HS-5 (cell line): ENCODE data around the gene WDPCP.
"Not testable (repeated sequence)": the region's sequence is repeated elsewhere in the genome, so short reads cannot be mapped to it uniquely, and the experiment has no call there.

Experiments used
- DNase-seq: peaks from one replicate; pipeline ENCODE4 v3.0.0-alpha.2; 2012; ENCODE audit warnings: low read depth

The WDPCP gene

DNA sequence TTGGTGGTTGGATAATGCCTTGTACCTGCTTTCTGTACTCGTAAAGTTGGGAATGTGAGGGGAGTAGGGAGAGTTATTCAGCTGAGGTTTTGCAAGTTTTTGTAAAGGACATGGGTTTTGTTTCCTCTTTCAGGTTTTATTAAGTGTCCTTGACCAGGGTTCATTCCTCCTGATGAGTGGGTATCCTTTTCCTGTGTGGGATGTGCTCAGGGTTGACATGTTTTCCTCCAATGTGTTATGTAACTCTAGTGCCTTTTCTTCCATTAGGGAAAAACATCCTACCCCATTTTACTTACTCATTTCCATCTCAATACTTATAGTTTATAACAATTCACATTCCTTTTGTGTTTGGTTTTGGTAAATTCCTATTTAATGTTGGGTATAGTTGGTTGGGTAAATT is 489.2 kb downstream of the WDPCP start:
- no peak for DNase-seq

DNA sequence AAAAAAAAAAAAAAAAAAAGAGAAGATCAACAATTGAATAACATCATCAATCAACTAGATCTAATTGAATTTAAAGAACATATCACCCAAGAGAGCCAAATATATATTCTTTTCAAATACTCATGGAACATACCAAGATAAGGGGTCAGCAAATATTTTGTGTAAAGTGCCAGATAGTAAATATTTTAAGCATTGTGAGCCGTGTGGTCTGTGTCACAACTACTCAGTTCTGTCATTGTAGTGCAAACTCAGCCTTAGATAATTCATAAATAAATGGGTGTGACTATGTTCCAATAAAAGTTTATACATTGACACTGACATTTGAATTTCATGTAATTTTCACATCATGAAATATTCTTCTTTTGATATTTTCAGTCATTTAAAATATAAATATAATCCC is 491.8 kb downstream of the WDPCP start:
- DNase-seq: no peak

DNA sequence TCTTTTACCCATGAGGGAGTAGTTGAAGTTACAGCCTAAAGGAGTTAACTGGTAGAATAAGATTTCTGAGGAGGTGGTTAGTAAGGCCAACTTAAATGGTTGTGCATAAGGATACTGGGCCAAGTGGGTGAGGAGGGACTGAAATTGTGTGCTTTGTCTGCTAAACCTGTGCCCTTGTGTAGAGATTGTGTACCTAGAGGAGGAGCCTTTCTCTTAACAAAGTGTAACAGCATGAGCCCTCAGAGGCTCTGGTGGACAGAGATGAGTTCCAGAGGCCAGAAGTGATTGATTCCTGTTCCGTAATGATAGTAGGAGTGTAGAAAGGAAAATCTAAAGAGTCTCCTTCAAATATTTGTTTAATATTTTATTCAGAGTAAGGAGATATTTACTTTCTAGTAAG is 494.8 kb downstream of the WDPCP start:
- DNase-seq: no peak

DNA sequence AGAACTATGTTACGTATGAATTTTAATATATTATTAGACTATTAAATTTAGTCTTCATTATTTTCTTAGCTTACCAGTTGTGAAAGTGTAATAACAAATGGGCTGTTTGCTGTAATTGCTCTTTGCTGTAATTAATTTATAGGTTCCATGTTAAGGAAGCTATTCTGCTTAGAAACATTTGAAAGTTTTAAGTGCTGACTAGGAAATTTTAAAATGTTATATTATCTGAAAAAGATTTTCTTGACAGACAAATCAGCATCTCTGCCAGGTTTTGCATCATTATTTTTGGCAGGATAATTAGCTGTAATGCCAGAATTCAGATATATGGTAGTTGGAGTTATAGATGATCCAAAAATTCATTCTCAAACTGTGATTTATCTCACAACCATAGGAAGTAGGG is 495.4 kb downstream of the WDPCP start:
- no peak for DNase-seq

DNA sequence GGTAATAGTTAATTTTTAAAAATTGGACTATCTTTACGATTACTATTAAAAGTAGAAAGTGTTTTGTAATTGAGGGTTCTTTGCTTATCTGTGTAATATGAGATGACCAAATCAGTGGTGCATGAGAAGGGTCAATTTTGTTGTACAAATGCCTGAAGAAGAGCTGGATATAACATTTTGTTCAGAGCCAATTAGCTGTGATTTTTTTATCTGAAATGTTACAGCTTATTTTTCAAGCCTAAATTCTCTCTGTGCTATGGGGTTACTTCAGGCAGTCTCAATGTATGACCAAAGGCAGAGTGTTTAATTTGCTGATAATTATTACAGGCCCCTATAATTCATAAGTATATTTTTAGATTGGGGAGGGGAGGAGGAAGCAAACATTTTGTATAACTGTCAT is 495.9 kb downstream of the WDPCP start:
- no peak for DNase-seq

DNA sequence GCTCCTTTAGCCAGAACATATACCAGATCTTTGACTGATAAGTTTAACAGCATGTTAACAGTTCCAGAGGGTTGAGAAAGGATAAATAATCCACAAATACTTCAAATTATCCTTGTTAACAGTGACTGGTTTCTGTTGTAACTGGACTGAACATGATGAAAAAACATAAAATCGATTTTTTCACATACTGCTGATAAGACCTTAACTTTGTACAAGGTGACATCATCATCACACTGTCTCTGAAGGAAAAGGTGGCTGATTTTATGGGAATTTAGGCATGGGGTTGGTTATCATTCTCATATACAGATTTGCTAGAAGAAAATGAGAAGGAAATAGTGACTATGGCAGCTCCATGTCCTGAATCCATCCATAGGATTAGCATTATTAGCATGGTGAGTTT is 501.6 kb downstream of the WDPCP start:
- DNase-seq: no peak

DNA sequence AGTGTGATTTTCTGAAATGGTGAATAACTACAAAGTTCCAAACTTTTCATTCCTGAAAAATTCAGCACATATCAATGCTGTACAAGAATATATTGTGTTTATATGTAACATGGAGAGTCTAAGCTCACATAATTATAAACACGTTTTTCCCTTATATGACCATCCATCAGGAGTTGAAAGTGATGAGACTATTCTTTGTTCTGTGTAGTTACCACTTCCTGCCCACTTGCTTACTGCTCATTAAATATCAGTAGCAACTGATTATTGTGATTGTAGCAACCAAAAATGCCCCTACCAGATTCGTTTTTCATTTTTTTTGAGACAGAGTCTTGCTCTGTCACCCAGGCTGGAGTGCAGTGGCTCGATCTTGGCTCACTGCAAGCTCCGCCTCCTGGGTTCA is 506.9 kb downstream of the WDPCP start:
- DNase-seq: no peak

DNA sequence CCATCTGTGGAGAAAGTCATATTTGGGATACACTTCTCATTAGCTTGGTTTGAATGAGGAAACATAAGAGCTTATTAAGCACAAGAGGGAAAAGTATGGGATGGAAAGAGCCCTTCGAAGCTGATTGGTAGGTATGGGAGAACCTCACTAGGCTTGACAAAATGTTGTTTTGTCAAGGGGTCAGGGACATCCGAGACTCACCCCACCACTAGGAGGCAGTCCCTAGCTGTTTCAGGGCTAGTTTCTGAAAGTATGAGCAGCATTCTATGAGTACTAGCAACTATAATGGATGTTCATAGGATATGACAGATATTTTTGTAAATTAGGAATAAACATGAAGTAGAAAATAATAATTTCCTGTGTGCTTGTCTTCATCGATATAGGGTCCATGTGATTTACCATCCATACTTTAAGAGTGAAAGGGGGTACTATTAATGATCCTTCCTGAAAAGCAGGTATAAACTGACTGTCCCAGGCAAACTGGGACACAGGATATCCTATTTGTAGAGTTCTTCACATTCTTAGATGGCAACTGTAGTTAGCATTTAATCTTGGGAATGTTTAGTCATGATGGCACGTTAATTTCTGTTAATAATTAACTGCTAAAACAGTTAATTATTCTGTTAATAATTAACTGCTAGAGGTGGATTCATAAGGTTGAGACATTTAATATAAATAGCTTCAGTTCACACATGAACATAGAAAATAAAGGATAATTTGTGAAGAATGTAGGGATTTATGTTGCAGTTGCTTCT is 509.2 kb downstream of the WDPCP start:
- DNase-seq: no peak

DNA sequence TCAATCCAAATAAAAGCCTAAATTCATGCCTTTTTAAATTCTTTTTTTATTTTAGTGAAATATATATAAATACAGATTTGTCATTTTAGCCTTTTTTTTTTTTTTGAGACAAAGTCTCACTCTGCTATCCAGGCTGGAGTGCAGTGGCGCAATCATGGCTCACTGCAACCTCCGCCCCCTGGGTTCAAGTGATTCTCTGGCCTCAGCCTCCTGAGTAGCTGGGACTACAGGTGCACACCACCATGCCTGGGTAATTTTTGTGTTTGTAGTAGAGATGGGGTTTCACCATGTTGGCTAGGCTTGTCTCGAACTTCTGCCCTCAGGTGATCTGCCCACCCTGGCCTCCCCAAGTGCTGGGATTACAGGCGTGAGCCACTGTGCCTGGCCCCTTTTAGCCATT is 513.9 kb downstream of the WDPCP start:
- DNase-seq: not testable (repeated sequence)

DNA sequence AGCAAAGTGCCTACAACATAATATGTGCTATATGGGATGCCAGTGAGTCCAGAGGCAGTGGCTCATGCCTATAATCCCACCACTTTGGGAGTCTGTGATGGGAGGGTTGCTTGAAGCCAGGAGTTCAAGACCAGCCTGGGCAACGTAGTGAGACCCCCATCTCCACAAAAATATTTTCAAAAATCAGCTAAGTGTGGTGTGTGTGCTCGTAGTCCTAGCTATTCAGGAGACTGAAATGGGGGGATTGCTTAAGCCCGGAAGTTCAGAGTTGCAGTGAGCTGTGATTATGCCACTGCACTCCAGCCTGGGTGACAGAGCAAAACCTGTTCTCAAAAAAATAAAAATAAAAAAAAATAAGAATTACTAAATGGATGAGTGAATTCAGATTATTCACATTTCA is 514.3 kb downstream of the WDPCP start:
- no peak for DNase-seq

DNA sequence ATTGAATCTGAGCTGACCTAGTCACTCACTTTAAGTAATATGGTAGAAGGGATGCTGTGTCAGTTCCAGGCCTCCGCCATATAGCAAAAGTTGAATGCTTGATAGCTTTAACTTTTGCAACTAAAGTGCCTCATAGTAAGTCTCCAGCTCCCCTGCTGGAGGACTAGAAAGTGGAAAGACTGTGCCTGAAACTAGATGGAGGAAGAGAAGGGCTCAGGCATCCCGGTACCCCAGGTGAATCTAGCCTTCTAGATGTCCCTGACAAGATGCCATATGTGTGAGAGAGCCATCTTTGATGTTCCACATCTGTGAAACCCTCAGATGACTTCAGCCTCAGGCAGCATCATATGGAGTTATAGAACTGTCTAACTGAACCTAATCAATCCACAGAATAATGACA is 516.6 kb downstream of the WDPCP start:
- no peak for DNase-seq
